ENCODE measurements around the gene NDUFA11. TPM values are rescaled to one million over a fixed set of nuclear protein-coding genes. Genes with fewer than 3 reads are reported as not detected.
A peak's percentile ranks its signal among the peaks of the same experiment; 100 is the strongest.

Gene NDUFA11
- total RNA-seq, result 100 to 1,000 TPM; 216 to 232 TPM
- polyA plus RNA-seq, result 399 TPM

GRCh38 chr19:5903624-5904351 is at the start of gene NDUFA11:
Gene NDUFA11, minus strand, starts transcription at chr19:5903790. Its CDS starts 82 bp downstream, at chr19:5903708.
- DNase-seq, result peak; percentile 96 to 98 (median 97)
- Histone ChIP-seq H3K4me3 (ENCODE audit: low read length) (peak within 1 kb of the TSS; percentile 91), H3K4me1 (ENCODE audit: insufficient read depth, low read length) (peaks cover 25% of the 10 kb centered on the region), H3K9me3 (ENCODE audit: low read length) (no peaks in the 10 kb centered on the region), H3K27ac (ENCODE audit: low read depth, low read length) (peak within 1 kb of the TSS; percentile 96), H3K27me3 (ENCODE audit: insufficient read depth, low read length, poor library complexity, severe bottlenecking) (no peaks in the 10 kb centered on the region), H3K36me3 (ENCODE audit: insufficient read depth, low read length) (peaks cover 5% of the 10 kb centered on the region)
- Mint-ChIP-seq H3K9me3 (no peaks in the 10 kb centered on the region), H3K4me1 (peaks cover 21 to 56% (median 27%) of the 10 kb centered on the region in 3 donors), H3K4me3 (peak within 1 kb of the TSS; percentile 90 to 97 (median 94)), H3K27ac (peak within 1 kb of the TSS; percentile 93 to 100 (median 100)), H3K36me3 (peaks cover 0 to 38% (median 4%) of the 10 kb centered on the region in 3 donors), H3K27me3 (no peaks in the 10 kb centered on the region)
- ChIA-PET POLR2A (interaction anchor here (0.6 to 3.5 kb wide), 15 partner anchors 9 to 1726 kb away, joined by 3 to 24 read pairs (median 5); partner anchors contain the start of genes ALKBH7, CATSPERD, DUS3L and LONP1), CTCF (interaction anchor here (0.7 to 2.4 kb wide), 8 partner anchors 11 to 217 kb away, joined by 3 to 10 read pairs (median 4); no protein-coding TSS in a partner anchor)

GRCh38 chr19:5953030-5953589 is 49.5 kb upstream of the NDUFA11 start:
- ChIA-PET POLR2A (interaction anchor here (0.5 to 1.4 kb wide), 2 partner anchors 10 to 49 kb away, joined by 4 read pairs; partner anchors contain the start of gene VMAC), CTCF (interaction anchor here (5.0 kb wide), 1 partner anchor 15 kb away, joined by 31 read pairs; no protein-coding TSS in a partner anchor)
- Mint-ChIP-seq H3K36me3 (peaks cover 0 to 40% (median 2%) of the 10 kb centered on the region in 3 donors), H3K27ac (peak overlapping the region; percentile 36 to 92 (median 85)), H3K9me3 (no peaks in the 10 kb centered on the region), H3K4me1 (peaks cover 83 to 97% (median 91%) of the 10 kb centered on the region in 3 donors), H3K4me3 (peak overlapping the region; percentile 11 to 87 (median 67)), H3K27me3 (peaks cover 0 to 1% of the 10 kb centered on the region in 2 donors)
- no peaks in the 10 kb centered on the region for H3K36me3 ChIP-seq (ENCODE audit: insufficient read depth, low read length)
- H3K27me3 ChIP-seq (ENCODE audit: insufficient read depth, low read length, poor library complexity, severe bottlenecking), result no peaks in the 10 kb centered on the region
- no peak for DNase-seq
- H3K27ac ChIP-seq (ENCODE audit: low read depth, low read length), result peak overlapping the region; percentile 35
- H3K9me3 ChIP-seq (ENCODE audit: low read length), result no peaks in the 10 kb centered on the region
- H3K4me3 ChIP-seq (ENCODE audit: low read length), result peak overlapping the region; percentile 52
- peaks cover 79% of the 10 kb centered on the region for H3K4me1 ChIP-seq (ENCODE audit: insufficient read depth, low read length)

GRCh38 chr19:5952193-5953029 is 48.8 kb upstream of the NDUFA11 start:
- DNase-seq, result no peak
- Mint-ChIP-seq H3K9me3 (no peaks in the 10 kb centered on the region), H3K27me3 (peaks cover 0 to 1% of the 10 kb centered on the region in 2 donors), H3K27ac (peak overlapping the region; percentile 65 to 89 (median 87)), H3K36me3 (peaks cover 0 to 37% (median 2%) of the 10 kb centered on the region in 3 donors), H3K4me1 (peaks cover 85 to 97% (median 91%) of the 10 kb centered on the region in 3 donors), H3K4me3 (peak overlapping the region in 5 of 7 donors; percentile 11 to 78 (median 67))
- no peaks in the 10 kb centered on the region for H3K9me3 ChIP-seq (ENCODE audit: low read length)
- no peak overlapping the region for H3K4me3 ChIP-seq (ENCODE audit: low read length)
- POLR2A ChIA-PET, result interaction anchor here (1.4 kb wide), 1 partner anchor 48 kb away, joined by 4 read pairs; the partner anchor contains the start of gene VMAC
- peak overlapping the region; percentile 35 for H3K27ac ChIP-seq (ENCODE audit: low read depth, low read length)
- CTCF ChIA-PET, result interaction anchor here (0.7 to 5.0 kb wide), 4 partner anchors 10 to 35 kb away, joined by 3 to 31 read pairs (median 3); no protein-coding TSS in a partner anchor
- H3K4me1 ChIP-seq (ENCODE audit: insufficient read depth, low read length), result peaks cover 81% of the 10 kb centered on the region
- H3K27me3 ChIP-seq (ENCODE audit: insufficient read depth, low read length, poor library complexity, severe bottlenecking), result no peaks in the 10 kb centered on the region
- no peaks in the 10 kb centered on the region for H3K36me3 ChIP-seq (ENCODE audit: insufficient read depth, low read length)

GRCh38 chr19:5951338-5951861 is 47.8 kb upstream of the NDUFA11 start:
- Mint-ChIP-seq H3K4me1 (peaks cover 82 to 91% (median 85%) of the 10 kb centered on the region in 3 donors), H3K4me3 (peak overlapping the region in 2 of 7 donors; percentile 13 to 29), H3K27me3 (peaks cover 0 to 1% of the 10 kb centered on the region in 2 donors), H3K27ac (peak overlapping the region in 7 of 8 donors; percentile 36 to 88 (median 82)), H3K9me3 (no peaks in the 10 kb centered on the region), H3K36me3 (peaks cover 0 to 31% (median 0%) of the 10 kb centered on the region in 3 donors)
- Histone ChIP-seq H3K27ac (ENCODE audit: low read depth, low read length) (no peak overlapping the region), H3K4me1 (ENCODE audit: insufficient read depth, low read length) (peaks cover 91% of the 10 kb centered on the region), H3K9me3 (ENCODE audit: low read length) (no peaks in the 10 kb centered on the region), H3K36me3 (ENCODE audit: insufficient read depth, low read length) (no peaks in the 10 kb centered on the region), H3K4me3 (ENCODE audit: low read length) (no peak overlapping the region), H3K27me3 (ENCODE audit: insufficient read depth, low read length, poor library complexity, severe bottlenecking) (no peaks in the 10 kb centered on the region)
- no peak for DNase-seq
- ChIA-PET POLR2A (interaction anchor here (0.6 kb wide), 1 partner anchor 30 kb away, joined by 3 read pairs; no protein-coding TSS in a partner anchor), CTCF (interaction anchor here (0.7 to 5.0 kb wide), 5 partner anchors 11 to 147 kb away, joined by 3 to 31 read pairs (median 3); no protein-coding TSS in a partner anchor)

GRCh38 chr19:5950741-5951140 is 47.2 kb upstream of the NDUFA11 start:
- peaks cover 0 to 1% of the 10 kb centered on the region in 2 donors for H3K27me3 Mint-ChIP-seq
- H3K9me3 ChIP-seq (ENCODE audit: low read length), result no peaks in the 10 kb centered on the region
- peaks cover 0 to 34% (median 0%) of the 10 kb centered on the region in 3 donors for H3K36me3 Mint-ChIP-seq
- peaks cover 83 to 92% (median 85%) of the 10 kb centered on the region in 3 donors for H3K4me1 Mint-ChIP-seq
- H3K27me3 ChIP-seq (ENCODE audit: insufficient read depth, low read length, poor library complexity, severe bottlenecking), result no peaks in the 10 kb centered on the region
- H3K27ac ChIP-seq (ENCODE audit: low read depth, low read length), result no peak overlapping the region
- no peak for DNase-seq
- ChIA-PET CTCF (interaction anchor here (1.5 to 5.0 kb wide), 2 partner anchors 17 to 147 kb away, joined by 4 to 31 read pairs; no protein-coding TSS in a partner anchor), POLR2A (interaction anchor here (1.0 kb wide), 1 partner anchor 46 kb away, joined by 3 read pairs; no protein-coding TSS in a partner anchor)
- peaks cover 92% of the 10 kb centered on the region for H3K4me1 ChIP-seq (ENCODE audit: insufficient read depth, low read length)
- H3K36me3 ChIP-seq (ENCODE audit: insufficient read depth, low read length), result no peaks in the 10 kb centered on the region
- no peaks in the 10 kb centered on the region for H3K9me3 Mint-ChIP-seq
- peak overlapping the region; percentile 59 to 96 (median 91) for H3K27ac Mint-ChIP-seq
- H3K4me3 ChIP-seq (ENCODE audit: low read length), result peak overlapping the region; percentile 39
- H3K4me3 Mint-ChIP-seq, result peak overlapping the region in 5 of 7 donors; percentile 6 to 76 (median 26)

GRCh38 chr19:5949792-5950305 is 46.3 kb upstream of the NDUFA11 start:
- H3K4me3 ChIP-seq (ENCODE audit: low read length), result peak overlapping the region; percentile 39
- DNase-seq, result peak in 2 of 5 donors; percentile 21 to 59
- CTCF ChIA-PET, result interaction anchor here (1.5 to 3.8 kb wide), 2 partner anchors 18 to 146 kb away, joined by 4 to 13 read pairs; no protein-coding TSS in a partner anchor
- no peak overlapping the region for H3K27ac ChIP-seq (ENCODE audit: low read depth, low read length)
- POLR2A ChIA-PET, result interaction anchor here (1.0 to 2.2 kb wide), 2 partner anchors 12 to 46 kb away, joined by 3 to 5 read pairs; no protein-coding TSS in a partner anchor
- H3K9me3 ChIP-seq (ENCODE audit: low read length), result no peaks in the 10 kb centered on the region
- Mint-ChIP-seq H3K27me3 (peaks cover 0 to 1% of the 10 kb centered on the region in 2 donors), H3K9me3 (no peaks in the 10 kb centered on the region), H3K4me1 (peaks cover 83 to 92% (median 89%) of the 10 kb centered on the region in 3 donors), H3K4me3 (peak overlapping the region; percentile 13 to 76 (median 71)), H3K27ac (peak overlapping the region; percentile 62 to 96 (median 94)), H3K36me3 (peaks cover 3 to 42% (median 5%) of the 10 kb centered on the region in 3 donors)
- peaks cover 89% of the 10 kb centered on the region for H3K4me1 ChIP-seq (ENCODE audit: insufficient read depth, low read length)
- peaks cover 3% of the 10 kb centered on the region for H3K36me3 ChIP-seq (ENCODE audit: insufficient read depth, low read length)
- H3K27me3 ChIP-seq (ENCODE audit: insufficient read depth, low read length, poor library complexity, severe bottlenecking), result no peaks in the 10 kb centered on the region

Data from CD8-positive, alpha-beta memory T cell (primary cell).